A549 (cell line): ENCODE data around the gene ZFP62. TPM values are rescaled to one million over a fixed set of nuclear protein-coding genes. Genes with fewer than 3 reads are reported as not detected.

Experiments used
- ATAC-seq, 2 experiments: fragments of 200-7000 bp in 1 of 2; fragments of >200 bp in 1 of 2; cut with Nextera tagmentation in 1 of 2; cut with Tn5 transposase in 1 of 2; 3 replicates each; pipeline versions ENCODE4 v1.8.0 to v1.9.1; 2018 to 2020; ENCODE audit warnings: mild to moderate bottlenecking in 1 of 2, moderate library complexity in 1 of 2
- CTCF ChIA-PET: fragments of 300-600 bp; sonication (Branson Sonifier 250); formaldehyde crosslinking; extraction: SDS; loops from one replicate; lab custom pipeline; 2021; ENCODE audit warnings: antibody characterized with exemption, inconsistent platforms; lab: Yijun Ruan, JAX
- POLR2A ChIA-PET: fragments of 350-600 bp; formaldehyde crosslinking; extraction: SDS; loops from one replicate; lab custom pipeline; 2021; ENCODE audit warnings: antibody characterized with exemption, inconsistent platforms; lab: Yijun Ruan, JAX
- DNase-seq, 2 experiments: peaks; one replicate each; pipeline versions ENCODE4 v3.0.0 to v3.0.0-alpha.2; 2011 to 2016; ENCODE audit warnings: low read depth in 1 of 2, low spot score in 1 of 2
- FAIRE-seq: peaks from 2 replicates; lab custom pipeline; 2011; peaks lifted over from hg19 to GRCh38; lab: Jason Lieb, UNC
- H3K27ac ChIP-seq, 2 experiments: fragments of >200 bp; sonication (Bioruptor Twin); formaldehyde crosslinking; 3 replicates each; pipeline ENCODE4 v1.5.1; 2016 to 2017
- H3K4me1 ChIP-seq: fragments of >200 bp; sonication (Bioruptor Twin); formaldehyde crosslinking; 3 replicates; pipeline ENCODE4 v1.6.1; 2016
- H3K4me2 ChIP-seq: fragments of >200 bp; sonication (Bioruptor Twin); formaldehyde crosslinking; 3 replicates; pipeline ENCODE4 v1.6.1; 2016
- H3K4me3 ChIP-seq: fragments of >200 bp; sonication (Bioruptor Twin); formaldehyde crosslinking; 3 replicates; pipeline ENCODE4 v1.5.1; 2016
- H3K9me3 ChIP-seq: fragments of >200 bp; sonication (Bioruptor Twin); formaldehyde crosslinking; 3 replicates; pipeline ENCODE4 v1.6.1; 2016
- ATOH8 ChIP-seq: fragments of 250-450 bp; sonication (Bioruptor Pico); IDR thresholded peaks from 2 replicates; pipeline ENCODE4 v1.5.0; 2020; ENCODE audit warnings: low read depth, mild to moderate bottlenecking, moderate library complexity
- BCL3 ChIP-seq: fragments of >200 bp; sonication (Bioruptor Twin); formaldehyde crosslinking; IDR thresholded peaks from 3 replicates; pipeline ENCODE4 v1.6.1; 2016
- CBX2 ChIP-seq: fragments of 200-600 bp; sonication (generic); IDR thresholded peaks from 2 replicates; pipeline ENCODE4 v1.6.1; 2016; ENCODE audit warnings: low read depth, mild to moderate bottlenecking, borderline replicate concordance
- CHD2 ChIP-seq: fragments of 150-350 bp; IDR thresholded peaks from 2 replicates; pipeline ENCODE4 v1.6.1; 2014; ENCODE audit warnings: low read length; ENCODE audit not compliant: partially characterized antibody
- CTCF ChIP-seq: fragments of >200 bp; sonication (Bioruptor Twin); formaldehyde crosslinking; IDR thresholded peaks from 3 replicates; pipeline ENCODE4 v1.5.1; 2016
- E2F6 ChIP-seq: IDR thresholded peaks from 2 replicates; pipeline ENCODE4 v1.6.1; 2012; ENCODE audit warnings: low read depth, borderline replicate concordance
- FOXS1 ChIP-seq: fragments of 250-450 bp; sonication (Bioruptor Pico); IDR thresholded peaks from 2 replicates; pipeline ENCODE4 v1.5.0; 2020; ENCODE audit warnings: mild to moderate bottlenecking, moderate library complexity
- HDAC2 ChIP-seq: fragments of 200-600 bp; sonication (generic); IDR thresholded peaks from 2 replicates; pipeline ENCODE4 v1.6.1; 2016
- HES2 ChIP-seq: fragments of >200 bp; sonication (Bioruptor Twin); formaldehyde crosslinking; IDR thresholded peaks from 2 replicates; pipeline ENCODE4 v1.6.1; 2016
- HOXB13 ChIP-seq: fragments of 250-450 bp; sonication (Bioruptor Pico); IDR thresholded peaks from 2 replicates; pipeline ENCODE4 v1.5.0; 2020; ENCODE audit warnings: low read depth, mild to moderate bottlenecking, moderate library complexity
- JUN ChIP-seq, 2 experiments: fragments of >200 bp; sonication (Bioruptor Twin); formaldehyde crosslinking; IDR thresholded peaks; 2 replicates in 1 of 2; 3 replicates in 1 of 2; pipeline ENCODE4 v1.6.1; 2016 to 2017
- KDM5A ChIP-seq: fragments of 200-600 bp; sonication (generic); IDR thresholded peaks from 2 replicates; pipeline ENCODE4 v1.6.1; 2016; ENCODE audit warnings: antibody characterized with exemption, mild to moderate bottlenecking
- MAX ChIP-seq: IDR thresholded peaks from 2 replicates; pipeline ENCODE4 v1.6.1; 2012
- PBX3 ChIP-seq: IDR thresholded peaks from 2 replicates; pipeline ENCODE4 v1.6.1; 2012
- PHF8 ChIP-seq: fragments of 200-600 bp; sonication (generic); IDR thresholded peaks from 2 replicates; pipeline ENCODE4 v1.6.1; 2016; ENCODE audit warnings: low read depth, mild to moderate bottlenecking, antibody characterized with exemption, moderate library complexity, borderline replicate concordance
- RFX5 ChIP-seq: fragments of 450-650 bp; IDR thresholded peaks from 2 replicates; pipeline ENCODE4 v1.7.1; 2014; ENCODE audit warnings: antibody characterized with exemption, mild to moderate bottlenecking, moderate library complexity
- TFCP2L1 ChIP-seq: fragments of 250-450 bp; sonication (Bioruptor Pico); IDR thresholded peaks from 2 replicates; pipeline ENCODE4 v1.5.0; 2021; ENCODE audit warnings: mild to moderate bottlenecking
- TP53 ChIP-seq: fragments of 250-450 bp; sonication (Bioruptor Pico); IDR thresholded peaks from 2 replicates; pipeline ENCODE4 v1.5.0; 2021; ENCODE audit warnings: mild to moderate bottlenecking, moderate library complexity
- WGBS: methylation state at CpG from one replicate; pipeline ENCODE4 v1.1.6; 2017; ENCODE audit errors: missing lambda C conversion rate; 5-methylcytosine and 5-hydroxymethylcytosine counted together
- polyA plus RNA-seq, 4 experiments: library from polyadenylated mRNA; depleted of rRNA in 3 of 4; stranded (reverse); fragments of >200 nt; fragmentation: RNase III in 1 of 4; extraction: RNeasy Plus Mini Kit Qiagen cat#74134 plus additional on column Dnase treatment in 1 of 4; gene quantifications; 2 replicates in 3 of 4; 3 replicates in 1 of 4; pipeline ENCODE4 v1.2.3, GENCODE V29; 2011 to 2017

The ZFP62 gene
- polyA plus RNA-seq, 2 of the 4 experiments (the other 2 are of a cell fraction) = 13.9 to 23.4 TPM

GRCh38 chr5:180810959-180811622, 50.0 kb downstream of the ZFP62 start:
- no peak for FAIRE-seq
- Histone ChIP-seq H3K4me1 (peaks cover 30% of the 10 kb centered on the region), H3K4me3 (peak overlapping the region; percentile 76), H3K9me3 (no peaks in the 10 kb centered on the region), H3K4me2 (peak overlapping the region; percentile 86), H3K27ac (peak overlapping the region; percentile 99 to 100)
- peak in 1 of 2 experiments; percentile 3; a peak in 2 of 6 replicates for ATAC-seq
- ChIA-PET CTCF (interaction anchor here (1.0 to 1.2 kb wide), 3 partner anchors 20 to 58 kb away, joined by 3 read pairs; no protein-coding TSS in a partner anchor), POLR2A (interaction anchor here (0.6 to 1.2 kb wide), 20 partner anchors 7 to 381 kb away, joined by 3 to 43 read pairs (median 4); partner anchors contain the start of genes MGAT1 and ZFP62)
- 19% methylated on average over 24 of the region's 30 CpGs for WGBS
- TF ChIP-seq HES2 = no peak
- TF ChIP-seq CBX2 = no peak
- no peak for TF ChIP-seq FOXS1
- TF ChIP-seq E2F6 = no peak
- no peak for TF ChIP-seq HDAC2
- DNase-seq = no peak

- peak overlapping the region; percentile 76 for H3K4me3 ChIP-seq
- H3K27ac ChIP-seq = peak overlapping the region; percentile 99 to 100
- no peak for FAIRE-seq
- H3K4me1 ChIP-seq = peaks cover 30% of the 10 kb centered on the region
- WGBS = 1% methylated on average over 30 of the region's 66 CpGs
- peak overlapping the region; percentile 86 for H3K4me2 ChIP-seq
- no peaks in the 10 kb centered on the region for H3K9me3 ChIP-seq
- peak; percentile 90 to 92 for ATAC-seq
- CTCF ChIA-PET = interaction anchor here (1.2 kb wide), 1 partner anchor 59 kb away, joined by 3 read pairs; no protein-coding TSS in a partner anchor
- POLR2A ChIA-PET = interaction anchor here (0.6 to 1.2 kb wide), 19 partner anchors 8 to 381 kb away, joined by 3 to 43 read pairs (median 4); partner anchors contain the start of genes MGAT1 and ZFP62
- no peak; the same call in none of the 2 replicates for TF ChIP-seq E2F6
- TF ChIP-seq TP53 (CRISPR knock-in tag) = 0 out of 2 replicates have a peak, but pooled peaks have one; percentile 30
- no peak for TF ChIP-seq CTCF
- TF ChIP-seq TFCP2L1 (CRISPR knock-in tag) = peak; percentile 76; the same call in 1 of the 2 replicates
- TF ChIP-seq PBX3 = peak; percentile 28; the same call in 1 of the 2 replicates
- TF ChIP-seq BCL3 = peak; percentile 68; the same call in 1 of the 3 replicates
- peak; percentile 73; the same call in 1 of the 2 replicates for TF ChIP-seq HOXB13
- 0 out of 2 replicates have a peak, but pooled peaks have one; percentile 53 for TF ChIP-seq RFX5
- no peak for TF ChIP-seq KDM5A
- peak; percentile 15 for TF ChIP-seq CHD2
- TF ChIP-seq ATOH8 (CRISPR knock-in tag) = 0 out of 2 replicates have a peak, but pooled peaks have one; percentile 20
- TF ChIP-seq PHF8 = peak; percentile 84
- TF ChIP-seq MAX = peak; percentile 86
- TF ChIP-seq JUN (IDR thresholded peaks at IDR 0.05) = peak; percentile 76 to 95
- DNase-seq = peak; percentile 87 to 97
Observed at GRCh38 chr5:180810210-180810958, 50.7 kb downstream of the ZFP62 start.
